Keratinocyte (primary cell): ENCODE results near the gene MPPED1.

Source experiments
- CTCF ChIP-seq, 3 experiments: IDR thresholded peaks in 1 of 3; conservative IDR thresholded peaks in 1 of 3; optimal IDR thresholded peaks in 1 of 3; 2 replicates in 2 of 3; 3 replicates in 1 of 3; pipeline versions ENCODE3 to v1.5.1; 2011; ENCODE audit warnings: low read length in 3 of 3, mild to moderate bottlenecking in 3 of 3, moderate library complexity in 2 of 3, control low read depth in 1 of 3, inconsistent platforms in 1 of 3; ENCODE audit not compliant: insufficient read depth in 2 of 3; ENCODE audit errors: extremely low read depth in 1 of 3
- EZH2 ChIP-seq: IDR thresholded peaks from one replicate; pipeline ENCODE4 v1.6.1; 2012; ENCODE audit warnings: inconsistent platforms, mild to moderate bottlenecking, low read length, moderate library complexity

- TF ChIP-seq CTCF (optimal IDR thresholded peaks at IDR 0.05 in 1 of 3, IDR thresholded peaks at IDR 0.05 in 1 of 3, conservative IDR thresholded peaks at IDR 0.05 in 1 of 3; ENCODE audit: extremely low read depth in 1 of 3, insufficient read depth in 2 of 3, low read length in 3 of 3) (no peak), EZH2 (no peak)
These were observed 7.0 kb upstream of the MPPED1 start for GRCh38 chr22:43404673-43405385.
